Measurements from ENCODE around the gene TOR4A. TPM values are rescaled to one million over a fixed set of nuclear protein-coding genes. Genes with fewer than 3 reads are reported as not detected.

TOR4A gene
- total and polyA plus RNA-seq, 7 donors, result 3.8 to 33.0 (median 4.3) TPM

- Histone ChIP-seq H3K36me3 (peaks cover 28 to 57% (median 34%) of the 10 kb centered on the region in 4 donors), H3K4me3 (no peak overlapping the region), H3K27me3 (peaks cover 0 to 19% (median 0%) of the 10 kb centered on the region in 3 donors), H3K9me3 (no peaks in the 10 kb centered on the region), H3K4me1 (peaks cover 0 to 19% (median 18%) of the 10 kb centered on the region in 4 donors), H3K27ac (no peak overlapping the region)
- TF ChIP-seq POLR2A (IDR thresholded peaks at IDR 0.05), result no peak
- no peak for TF ChIP-seq CTCF (IDR thresholded peaks at IDR 0.05)
- TF ChIP-seq EP300 (IDR thresholded peaks at IDR 0.05), result no peak
- no peak for TF ChIP-seq POLR2AphosphoS5 (IDR thresholded peaks at IDR 0.05)
- 76 to 91% methylated on average over 32 of the region's 32 CpGs for WGBS, 2 donors
- DNase-seq, result no peak
- intact Hi-C loops (cut with DNase I), result no loop called here
Measured at GRCh38 chr9:137270929-137271695, 6.4 kb upstream of the TOR4A start.

GRCh38 chr9:137271696-137272076 lies 5.8 kb upstream of the TOR4A start:
- Histone ChIP-seq H3K4me1 (peaks cover 0 to 25% (median 24%) of the 10 kb centered on the region in 4 donors), H3K36me3 (peaks cover 23 to 51% (median 30%) of the 10 kb centered on the region in 4 donors), H3K4me3 (no peak overlapping the region), H3K27me3 (peaks cover 4 to 25% (median 5%) of the 10 kb centered on the region in 3 donors), H3K27ac (no peak overlapping the region), H3K9me3 (no peaks in the 10 kb centered on the region)
- DNase-seq, result no peak
- intact Hi-C loops (cut with DNase I), result no loop called here
- WGBS, 2 donors, result 33 to 53% methylated on average over 3 of the region's 3 CpGs
- TF ChIP-seq EP300 (IDR thresholded peaks at IDR 0.05), result no peak
- TF ChIP-seq CTCF (IDR thresholded peaks at IDR 0.05), result no peak
- no peak for TF ChIP-seq POLR2A (IDR thresholded peaks at IDR 0.05)
- TF ChIP-seq POLR2AphosphoS5 (IDR thresholded peaks at IDR 0.05), result no peak

GRCh38 chr9:137272241-137273094 lies 5.1 kb upstream of the TOR4A start:
- TF ChIP-seq EP300 (IDR thresholded peaks at IDR 0.05) (no peak), CTCF (IDR thresholded peaks at IDR 0.05) (no peak), POLR2AphosphoS5 (IDR thresholded peaks at IDR 0.05) (no peak), POLR2A (IDR thresholded peaks at IDR 0.05) (no peak)
- 93 to 96% methylated on average over 39 of the region's 39 CpGs for WGBS, 2 donors
- no peaks in the 10 kb centered on the region for H3K9me3 ChIP-seq
- H3K27me3 ChIP-seq, result peaks cover 10 to 33% (median 13%) of the 10 kb centered on the region in 3 donors
- no peak for DNase-seq
- peaks cover 0 to 33% (median 31%) of the 10 kb centered on the region in 4 donors for H3K4me1 ChIP-seq
- peaks cover 17 to 43% (median 26%) of the 10 kb centered on the region in 4 donors for H3K36me3 ChIP-seq
- intact Hi-C loops (cut with DNase I), result no loop called here
- H3K4me3 ChIP-seq, result no peak overlapping the region
- no peak overlapping the region for H3K27ac ChIP-seq

GRCh38 chr9:137273095-137273490 lies 4.4 kb upstream of the TOR4A start:
- WGBS, 2 donors, result 69 to 88% methylated on average over 13 of the region's 13 CpGs

More at GRCh38 chr9:137273095-137273490, 4.4 kb upstream of the TOR4A start:
- intact Hi-C loops (cut with DNase I), result no loop called here
- no peak for DNase-seq
- peaks cover 0 to 36% (median 34%) of the 10 kb centered on the region in 4 donors for H3K4me1 ChIP-seq
- H3K9me3 ChIP-seq, result no peaks in the 10 kb centered on the region
- no peak overlapping the region for H3K27ac ChIP-seq
- peaks cover 10 to 39% (median 19%) of the 10 kb centered on the region in 3 donors for H3K27me3 ChIP-seq
- peaks cover 17 to 37% (median 26%) of the 10 kb centered on the region in 4 donors for H3K36me3 ChIP-seq
- no peak overlapping the region for H3K4me3 ChIP-seq
- TF ChIP-seq CTCF (IDR thresholded peaks at IDR 0.05), result no peak
- TF ChIP-seq POLR2AphosphoS5 (IDR thresholded peaks at IDR 0.05), result no peak
- no peak for TF ChIP-seq EP300 (IDR thresholded peaks at IDR 0.05)
- no peak for TF ChIP-seq POLR2A (IDR thresholded peaks at IDR 0.05)
